CD1c-positive myeloid dendritic cell (primary cell): Measurements from ENCODE around the gene TRABD.

Experiments used
- DNase-seq: peaks from one replicate; pipeline ENCODE4 v3.0.0-alpha.2; 2016; ENCODE audit errors: extremely low spot score

The TRABD gene

GRCh38 chr22:50238755-50239154 lies 53.0 kb downstream of the TRABD start:
- no peak for DNase-seq

DNA sequence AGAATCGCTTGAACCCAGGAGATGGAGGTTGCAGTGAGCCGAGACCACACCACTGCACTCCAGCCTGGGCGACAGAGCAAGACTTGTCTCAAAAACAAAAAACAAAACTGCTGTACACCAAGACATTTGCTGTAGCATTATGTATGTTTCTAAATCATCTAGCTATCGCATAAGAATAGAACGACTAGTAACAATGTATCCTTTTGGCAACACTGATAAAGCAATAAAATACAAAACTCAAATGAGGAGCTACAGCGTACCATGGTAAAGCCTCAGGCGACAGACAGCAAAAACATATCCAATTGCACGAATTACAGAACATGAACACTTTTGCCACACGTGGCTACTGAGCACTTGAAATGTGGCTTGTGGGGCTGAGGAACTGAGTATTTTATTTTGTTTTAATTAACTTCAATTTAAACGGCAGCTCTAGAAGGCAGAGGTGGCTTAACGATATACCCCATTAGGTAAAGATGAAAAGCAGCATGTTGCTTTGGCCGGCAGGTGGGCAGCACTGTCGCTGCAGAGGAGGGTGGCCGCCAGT lies 56.8 kb downstream of the TRABD start:
- DNase-seq: no peak

- DNase-seq: peak; percentile 15
These were observed 58.1 kb downstream of the TRABD start for GRCh38 chr22:50243685-50244419.

- DNase-seq: peak; percentile 97
These were observed 58.9 kb downstream of the TRABD start, which contains the start of gene TUBGCP6 for GRCh38 chr22:50244420-50245213. Gene TUBGCP6 (minus strand): TSS chr22:50245023. CDS start chr22:50244459, 564 bp downstream.

DNA sequence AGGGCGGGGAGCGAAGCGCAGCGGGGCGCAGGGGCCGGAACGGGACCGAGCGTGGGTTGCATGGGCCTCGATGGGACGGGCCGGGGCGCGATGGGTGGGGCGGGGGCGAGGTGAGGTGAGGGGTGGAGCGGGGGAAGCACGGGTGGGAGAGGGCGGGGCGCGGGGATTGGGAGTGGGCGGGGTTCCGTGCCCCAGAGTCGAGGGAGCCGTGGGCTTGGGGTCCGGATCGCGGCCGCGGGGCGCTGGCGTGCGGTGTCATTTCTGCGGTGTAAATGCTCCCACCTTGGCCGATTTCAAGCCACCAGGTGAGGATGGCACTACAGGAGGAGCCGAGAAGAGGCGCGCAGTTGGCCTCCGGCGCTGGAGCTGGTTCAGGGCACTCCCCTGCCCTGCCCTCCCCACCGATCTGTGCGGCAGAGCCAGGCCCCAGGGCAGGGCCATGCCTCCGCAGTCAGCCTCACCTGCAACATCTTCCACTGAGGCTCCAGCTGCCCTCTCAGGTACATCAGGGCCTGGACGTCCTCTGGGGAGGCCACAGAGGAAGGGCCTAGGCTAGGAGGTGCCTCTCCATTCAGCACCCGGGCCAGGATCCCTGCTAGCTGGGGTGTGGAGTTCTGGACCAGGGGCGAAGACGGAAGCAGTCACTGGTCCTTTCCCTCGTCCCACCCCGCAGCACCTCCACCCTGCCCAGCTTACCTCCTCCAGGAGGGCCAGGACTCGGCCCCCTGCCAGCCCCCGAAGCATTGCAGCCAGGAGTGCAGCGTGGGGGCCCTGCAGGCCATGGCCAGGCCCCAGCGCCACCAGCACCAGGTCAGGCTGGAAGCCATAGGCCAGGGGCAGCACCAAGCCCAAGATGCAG lies 59.7 kb downstream of the TRABD start:
- no peak for DNase-seq

DNA sequence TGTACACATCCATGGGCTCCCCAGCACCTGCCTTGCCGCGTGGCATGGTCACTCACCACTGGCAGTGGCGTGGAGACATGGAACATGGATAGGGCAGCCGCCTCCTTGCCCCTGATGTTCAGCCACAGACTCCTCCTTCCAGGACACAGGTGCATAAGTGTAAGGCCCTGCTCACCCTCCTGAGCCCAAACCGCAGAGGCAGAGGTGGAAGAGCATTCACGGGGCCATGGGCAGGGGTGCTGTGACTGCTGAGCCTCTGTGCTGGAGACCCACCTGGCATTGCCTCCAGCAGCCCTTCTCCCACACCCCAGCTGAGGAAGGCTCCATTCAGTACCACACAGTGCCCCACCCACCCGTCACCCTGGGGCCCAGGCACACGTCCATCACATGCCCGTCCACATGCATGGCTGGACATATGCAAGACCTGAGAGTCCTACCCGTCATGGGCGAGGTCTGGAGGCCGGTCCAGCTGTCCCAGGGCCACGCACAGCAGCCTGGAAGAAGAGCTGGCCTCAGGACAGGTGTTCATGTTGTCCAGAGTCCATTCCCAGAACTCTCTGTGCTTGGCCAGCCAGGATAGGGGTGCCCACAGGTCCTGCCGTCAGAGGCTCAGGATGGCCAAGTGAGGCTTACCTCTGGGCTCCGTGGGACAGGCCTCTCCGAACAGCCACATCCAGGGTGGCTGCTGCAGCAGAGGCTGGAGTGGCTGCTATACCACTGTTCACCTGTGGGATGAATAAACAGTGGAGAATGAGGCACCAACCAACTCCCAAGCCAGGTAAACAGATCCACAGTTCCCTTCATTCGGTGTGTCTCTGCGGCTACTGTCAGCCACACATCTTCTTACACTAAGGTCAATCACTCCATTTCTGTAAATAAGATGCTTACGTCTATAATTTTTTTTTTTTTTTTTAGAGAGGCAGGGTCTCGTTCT lies 60.8 kb downstream of the TRABD start:
- no peak for DNase-seq

- DNase-seq: peak; percentile 27
These were observed 62.0 kb downstream of the TRABD start for GRCh38 chr22:50247748-50248147.

- no peak for DNase-seq
These were observed 62.7 kb downstream of the TRABD start for GRCh38 chr22:50248196-50249081.
